Measurements from ENCODE around the gene ATP8B4.

GRCh38 chr15:49964551-49964950 lies 154.5 kb downstream of the ATP8B4 start:
- TF ChIP-seq, protein P1, sequence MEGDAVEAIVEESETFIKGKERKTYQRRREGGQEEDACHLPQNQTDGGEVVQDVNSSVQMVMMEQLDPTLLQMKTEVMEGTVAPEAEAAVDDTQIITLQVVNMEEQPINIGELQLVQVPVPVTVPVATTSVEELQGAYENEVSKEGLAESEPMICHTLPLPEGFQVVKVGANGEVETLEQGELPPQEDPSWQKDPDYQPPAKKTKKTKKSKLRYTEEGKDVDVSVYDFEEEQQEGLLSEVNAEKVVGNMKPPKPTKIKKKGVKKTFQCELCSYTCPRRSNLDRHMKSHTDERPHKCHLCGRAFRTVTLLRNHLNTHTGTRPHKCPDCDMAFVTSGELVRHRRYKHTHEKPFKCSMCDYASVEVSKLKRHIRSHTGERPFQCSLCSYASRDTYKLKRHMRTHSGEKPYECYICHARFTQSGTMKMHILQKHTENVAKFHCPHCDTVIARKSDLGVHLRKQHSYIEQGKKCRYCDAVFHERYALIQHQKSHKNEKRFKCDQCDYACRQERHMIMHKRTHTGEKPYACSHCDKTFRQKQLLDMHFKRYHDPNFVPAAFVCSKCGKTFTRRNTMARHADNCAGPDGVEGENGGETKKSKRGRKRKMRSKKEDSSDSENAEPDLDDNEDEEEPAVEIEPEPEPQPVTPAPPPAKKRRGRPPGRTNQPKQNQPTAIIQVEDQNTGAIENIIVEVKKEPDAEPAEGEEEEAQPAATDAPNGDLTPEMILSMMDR (IDR thresholded peaks at IDR 0.05), result no peak
- no peak for TF ChIP-seq POLR2A (IDR thresholded peaks at IDR 0.05)

All from testis (tissue), 2 donors.